ENCODE measurements around the gene CRHR1. TPM values are rescaled to one million over a fixed set of nuclear protein-coding genes. Genes with fewer than 3 reads are reported as not detected.

The CRHR1 gene
- total RNA-seq, 1 experiment from 2014 or later, result not detected

- CTCF ChIA-PET, result interaction anchor here (0.5 to 1.0 kb wide), 2 partner anchors 88 to 116 kb away, joined by 3 read pairs; no protein-coding TSS in a partner anchor
- no peaks in the 10 kb centered on the region for H4K20me1 ChIP-seq (ENCODE audit: low read length)
- H3K4me2 ChIP-seq (ENCODE audit: low read length), result no peak overlapping the region
- no peak overlapping the region for H3K27ac ChIP-seq (ENCODE audit: low read length)
- no peaks in the 10 kb centered on the region for H3F3A ChIP-seq (ENCODE audit: low read length, unreplicated experiment)
- no peak overlapping the region for H3K9ac ChIP-seq (ENCODE audit: low read length)
- H3K9me2 ChIP-seq (replicated peaks; ENCODE audit: low read length), result no peaks in the 10 kb centered on the region
- no peak overlapping the region for H3K4me3 ChIP-seq (ENCODE audit: low read length)
- no peak for TF ChIP-seq EZH2 (IDR thresholded peaks at IDR 0.05; ENCODE audit: low read length, unreplicated experiment)
- no peak for TF ChIP-seq EZH2phosphoT487 (IDR thresholded peaks at IDR 0.05; ENCODE audit: borderline replicate concordance, low read length)
- no peak for TF ChIP-seq CTCF (conservative IDR thresholded peaks at IDR 0.05; ENCODE audit: low read depth, low read length)
- no peaks in the 10 kb centered on the region for H3K36me3 ChIP-seq (ENCODE audit: low read depth, low read length)
- no peaks in the 10 kb centered on the region for H3K4me1 ChIP-seq (ENCODE audit: insufficient read depth, low read length)
- ATAC-seq (no peak), DNase-seq (no peak)
- H3K27me3 ChIP-seq (ENCODE audit: low read length), result peaks cover 86% of the 10 kb centered on the region
- POLR2A ChIA-PET (ENCODE audit: unreplicated experiment), result no interaction called here
- H3K79me2 ChIP-seq (ENCODE audit: low read length), result no peaks in the 10 kb centered on the region
- no peak overlapping the region for H2AFZ ChIP-seq (ENCODE audit: low read length)
- H3K9me3 ChIP-seq (ENCODE audit: low read length), result no peaks in the 10 kb centered on the region
- intact Hi-C loops (cut with micrococcal nuclease), result no loop called here
- BruUV-seq (replicated peaks), result no TSS peak
These were observed 30.4 kb upstream of the CRHR1 start for GRCh38 chr17:45753645-45754225.

GRCh38 chr17:45755050-45755449 lies 29.1 kb upstream of the CRHR1 start:
- no peak for ATAC-seq
- TF ChIP-seq CTCF (conservative IDR thresholded peaks at IDR 0.05; ENCODE audit: low read depth, low read length) (no peak), EZH2 (IDR thresholded peaks at IDR 0.05; ENCODE audit: low read length, unreplicated experiment) (no peak), EZH2phosphoT487 (IDR thresholded peaks at IDR 0.05; ENCODE audit: borderline replicate concordance, low read length) (no peak)
- H3K9me2 ChIP-seq (replicated peaks; ENCODE audit: low read length), result no peaks in the 10 kb centered on the region
- H3K4me2 ChIP-seq (ENCODE audit: low read length), result no peak overlapping the region
- no peaks in the 10 kb centered on the region for H3K79me2 ChIP-seq (ENCODE audit: low read length)
- no peak for DNase-seq
- ChIA-PET POLR2A (ENCODE audit: unreplicated experiment) (no interaction called here), CTCF (interaction anchor here (1.0 kb wide), 1 partner anchor 89 kb away, joined by 3 read pairs; no protein-coding TSS in a partner anchor)
- H3K9me3 ChIP-seq (ENCODE audit: low read length), result no peaks in the 10 kb centered on the region
- no peaks in the 10 kb centered on the region for H3K36me3 ChIP-seq (ENCODE audit: low read depth, low read length)
- no peaks in the 10 kb centered on the region for H4K20me1 ChIP-seq (ENCODE audit: low read length)
- no peak overlapping the region for H3K4me3 ChIP-seq (ENCODE audit: low read length)
- BruUV-seq (replicated peaks), result no TSS peak
- no peak overlapping the region for H2AFZ ChIP-seq (ENCODE audit: low read length)
- intact Hi-C loops (cut with micrococcal nuclease), result no loop called here
- H3K27ac ChIP-seq (ENCODE audit: low read length), result no peak overlapping the region
- H3K4me1 ChIP-seq (ENCODE audit: insufficient read depth, low read length), result no peaks in the 10 kb centered on the region
- H3K9ac ChIP-seq (ENCODE audit: low read length), result no peak overlapping the region
- H3K27me3 ChIP-seq (ENCODE audit: low read length), result peaks cover 73% of the 10 kb centered on the region
- H3F3A ChIP-seq (ENCODE audit: low read length, unreplicated experiment), result no peaks in the 10 kb centered on the region

- Histone ChIP-seq H3K4me3 (ENCODE audit: low read length) (no peak overlapping the region), H3K4me2 (ENCODE audit: low read length) (no peak overlapping the region), H4K20me1 (ENCODE audit: low read length) (no peaks in the 10 kb centered on the region), H3K9ac (ENCODE audit: low read length) (no peak overlapping the region), H3K27ac (ENCODE audit: low read length) (no peak overlapping the region), H3K4me1 (ENCODE audit: insufficient read depth, low read length) (no peaks in the 10 kb centered on the region), H3F3A (ENCODE audit: low read length, unreplicated experiment) (no peaks in the 10 kb centered on the region), H2AFZ (ENCODE audit: low read length) (no peak overlapping the region), H3K36me3 (ENCODE audit: low read depth, low read length) (no peaks in the 10 kb centered on the region), H3K79me2 (ENCODE audit: low read length) (no peaks in the 10 kb centered on the region), H3K9me3 (ENCODE audit: low read length) (no peaks in the 10 kb centered on the region), H3K9me2 (replicated peaks; ENCODE audit: low read length) (no peaks in the 10 kb centered on the region), H3K27me3 (ENCODE audit: low read length) (peaks cover 60% of the 10 kb centered on the region)
- no peak for TF ChIP-seq CTCF (conservative IDR thresholded peaks at IDR 0.05; ENCODE audit: low read depth, low read length)
- no peak for TF ChIP-seq EZH2phosphoT487 (IDR thresholded peaks at IDR 0.05; ENCODE audit: borderline replicate concordance, low read length)
- no peak for TF ChIP-seq EZH2 (IDR thresholded peaks at IDR 0.05; ENCODE audit: low read length, unreplicated experiment)
- ATAC-seq (no peak), DNase-seq (no peak)
- CTCF ChIA-PET, result interaction anchor here (0.6 kb wide), 1 partner anchor 24 kb away, joined by 3 read pairs; no protein-coding TSS in a partner anchor
- intact Hi-C loops (cut with micrococcal nuclease), result no loop called here
- POLR2A ChIA-PET (ENCODE audit: unreplicated experiment), result no interaction called here
- no TSS peak for BruUV-seq (replicated peaks)
These were observed 27.7 kb upstream of the CRHR1 start for GRCh38 chr17:45756266-45756991.

All from PC-3 (cell line).